GM18873 (cell line): Measurements from ENCODE around the gene TBPL2.

Experiments used
- ATAC-seq: cut with Tn5 transposase; IDR thresholded peaks from one replicate; pipeline ENCODE4 v1.9.1; 2021; ENCODE audit warnings: mild to moderate bottlenecking, moderate library complexity, moderate number of reproducible peaks; ENCODE audit not compliant: unreplicated experiment, low FRiP score

Gene TBPL2

DNA sequence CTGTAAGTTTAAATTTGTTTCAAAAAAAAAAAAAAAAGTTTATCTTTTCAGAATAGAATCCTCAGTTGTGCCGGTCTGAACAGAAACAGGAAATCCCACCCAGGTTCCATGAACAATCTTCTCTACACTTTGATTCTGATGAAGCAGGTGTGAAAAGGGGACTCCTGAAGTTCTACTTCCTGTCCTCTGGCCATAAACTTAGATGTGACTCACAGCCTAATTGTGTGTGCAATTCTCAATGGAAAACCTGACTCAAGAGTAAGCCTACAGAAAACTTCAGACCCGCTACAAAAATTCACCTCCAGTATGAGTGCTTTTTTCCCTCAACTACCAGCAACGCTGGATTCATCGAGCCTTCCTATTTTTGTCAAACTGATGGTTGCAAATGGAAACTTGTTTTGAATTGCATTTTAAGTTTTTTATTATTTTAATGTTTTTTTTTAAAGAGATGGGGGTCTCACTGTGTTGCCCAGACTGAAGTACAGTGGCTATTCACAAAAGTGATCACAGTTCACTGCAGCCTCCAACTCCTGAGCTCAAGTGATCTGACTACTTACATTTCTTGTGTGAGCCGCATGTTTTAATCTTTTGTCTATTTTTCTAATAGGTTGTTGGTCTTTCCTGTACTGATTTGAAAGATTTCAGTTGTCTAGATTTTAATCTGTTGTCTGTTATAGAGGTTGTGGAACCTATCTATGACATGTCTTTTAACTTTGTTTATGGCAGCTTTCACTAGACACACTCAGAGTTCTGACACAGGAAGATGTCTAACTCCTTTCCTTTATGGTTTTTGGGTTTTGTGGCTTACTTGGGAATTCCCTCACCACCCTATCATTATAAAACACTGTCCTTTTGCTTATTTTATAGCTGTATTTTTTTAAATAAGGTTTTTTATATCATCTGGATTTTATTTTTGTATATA, 66.4 kb downstream of the TBPL2 start:
- no peak for ATAC-seq

DNA sequence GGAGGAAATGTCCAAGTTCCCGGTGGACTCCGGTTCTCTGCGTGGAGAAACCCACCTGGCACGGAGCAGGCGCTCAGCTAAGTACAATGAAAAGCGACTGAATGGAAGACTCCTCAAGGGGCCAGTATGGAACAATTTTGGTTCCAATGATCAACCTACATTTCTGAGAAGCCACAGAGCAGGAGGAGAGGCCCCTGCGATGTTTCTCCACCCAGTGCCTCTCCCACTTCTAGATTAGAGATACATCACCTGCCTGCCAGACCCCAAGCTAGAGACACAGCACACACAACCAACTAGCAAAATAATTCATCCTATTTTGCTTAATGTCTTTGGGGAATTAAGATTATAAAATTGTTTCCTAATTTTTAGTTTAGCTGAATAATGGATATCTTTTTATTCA, 67.6 kb downstream of the TBPL2 start:
- ATAC-seq = no peak

DNA sequence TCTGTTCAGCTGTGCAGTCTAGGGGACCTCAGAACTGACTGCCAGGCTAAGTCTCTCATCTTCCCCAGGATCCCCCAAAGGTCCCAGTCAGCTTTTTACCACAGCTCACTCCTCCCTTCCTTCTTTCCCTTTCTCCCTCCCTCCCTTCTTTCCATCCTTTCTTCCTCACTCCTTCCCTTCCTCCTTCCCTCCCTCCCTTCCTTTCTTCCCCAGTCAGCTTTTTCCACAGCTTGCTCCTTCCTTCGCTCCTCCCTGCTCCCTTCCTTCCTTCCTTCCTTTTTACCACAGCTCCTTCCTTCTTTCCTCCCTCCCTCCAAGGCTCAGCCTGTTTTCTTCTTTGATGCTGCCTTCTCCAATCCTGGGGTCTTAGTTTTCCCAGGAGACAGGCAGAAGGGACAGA, 68.0 kb downstream of the TBPL2 start:
- no peak for ATAC-seq

DNA sequence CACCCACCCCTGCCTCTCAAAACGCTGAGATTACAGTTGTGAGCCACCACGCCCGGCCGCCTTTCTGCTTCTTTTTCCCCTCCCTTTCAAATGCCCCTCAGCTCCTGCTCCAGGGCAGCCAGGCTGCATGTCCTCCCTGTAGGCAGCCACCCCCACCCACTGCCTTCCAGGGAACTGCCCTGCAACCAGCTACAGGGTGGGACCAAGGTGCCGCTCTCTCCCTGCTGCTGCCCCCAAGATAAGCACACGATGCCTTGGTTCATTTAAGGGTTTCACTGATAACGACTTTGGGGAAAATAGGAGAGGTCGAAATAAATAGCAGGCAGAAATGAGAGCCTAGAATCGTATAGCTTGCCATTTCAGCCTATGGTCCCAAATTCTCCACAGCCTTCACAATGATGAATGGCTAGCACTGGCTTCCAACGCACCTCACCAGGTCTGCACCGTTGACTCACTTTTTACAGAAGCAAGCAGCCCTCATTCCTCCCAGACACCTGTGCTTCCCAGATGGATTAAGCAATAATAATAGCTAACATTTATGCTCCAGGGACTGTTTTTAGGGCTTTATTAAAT, 69.4 kb downstream of the TBPL2 start:
- no peak for ATAC-seq

DNA sequence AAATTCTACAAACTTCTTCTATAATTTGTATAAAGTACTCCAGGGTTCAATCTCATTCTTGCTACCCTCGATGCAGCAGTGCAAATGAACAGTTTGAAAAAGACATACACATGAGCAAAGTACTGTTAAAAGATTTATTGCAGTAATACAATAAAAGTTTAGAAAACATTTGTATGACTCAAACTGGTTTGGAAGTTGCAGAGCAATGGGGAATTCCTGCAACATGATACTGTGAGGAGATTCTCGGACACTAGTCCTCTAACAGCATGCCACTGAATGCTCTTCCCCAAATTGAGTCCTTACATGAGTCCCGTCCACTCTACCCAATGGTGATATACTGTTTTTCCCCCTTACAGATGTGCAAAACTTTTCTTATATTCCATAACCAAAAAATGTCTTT, 74.1 kb downstream of the TBPL2 start:
- no peak for ATAC-seq
